Measurements from ENCODE around the gene KRT80.

KRT80 gene

GRCh38 chr12:52227606-52228166, 35.9 kb upstream of the KRT80 start:
- no peak overlapping the region for H3K4me3 ChIP-seq (ENCODE audit: insufficient read depth, low read depth, low read length)
- H3K9me3 ChIP-seq (ENCODE audit: control insufficient read depth, low read length): no peaks in the 10 kb centered on the region
- no peak overlapping the region for H3K27ac ChIP-seq (ENCODE audit: insufficient read depth, low read depth, low read length, poor library complexity, severe bottlenecking)
- peaks cover 10% of the 10 kb centered on the region for H3K4me1 ChIP-seq (ENCODE audit: control insufficient read depth, insufficient read depth, low read length)
- peaks cover 19% of the 10 kb centered on the region for H3K27me3 ChIP-seq (ENCODE audit: control insufficient read depth, insufficient read depth, low read length, poor library complexity, severe bottlenecking)
- 77 to 78% methylated on average over 4 of the region's 5 CpGs for WGBS, 2 experiments
- H3K36me3 ChIP-seq (ENCODE audit: control insufficient read depth, insufficient read depth, low read length): no peaks in the 10 kb centered on the region

GRCh38 chr12:52226446-52226845, 34.6 kb upstream of the KRT80 start:
- Histone ChIP-seq H3K27me3 (ENCODE audit: control insufficient read depth, insufficient read depth, low read length, poor library complexity, severe bottlenecking) (peaks cover 12% of the 10 kb centered on the region), H3K4me1 (ENCODE audit: control insufficient read depth, insufficient read depth, low read length) (peaks cover 4% of the 10 kb centered on the region), H3K27ac (ENCODE audit: insufficient read depth, low read depth, low read length, poor library complexity, severe bottlenecking) (no peak overlapping the region), H3K36me3 (ENCODE audit: control insufficient read depth, insufficient read depth, low read length) (no peaks in the 10 kb centered on the region), H3K9me3 (ENCODE audit: control insufficient read depth, low read length) (no peaks in the 10 kb centered on the region), H3K4me3 (ENCODE audit: insufficient read depth, low read depth, low read length) (no peak overlapping the region)
- WGBS, 2 experiments: 90 to 94% methylated on average over 4 of the region's 4 CpGs

GRCh38 chr12:52225752-52226151, 33.9 kb upstream of the KRT80 start:
- no peaks in the 10 kb centered on the region for H3K36me3 ChIP-seq (ENCODE audit: control insufficient read depth, insufficient read depth, low read length)
- no peak overlapping the region for H3K27ac ChIP-seq (ENCODE audit: insufficient read depth, low read depth, low read length, poor library complexity, severe bottlenecking)
- peaks cover 6% of the 10 kb centered on the region for H3K27me3 ChIP-seq (ENCODE audit: control insufficient read depth, insufficient read depth, low read length, poor library complexity, severe bottlenecking)
- 85 to 91% methylated on average over 4 of the region's 4 CpGs for WGBS, 2 experiments
- H3K4me3 ChIP-seq (ENCODE audit: insufficient read depth, low read depth, low read length): no peak overlapping the region
- H3K9me3 ChIP-seq (ENCODE audit: control insufficient read depth, low read length): no peaks in the 10 kb centered on the region
- H3K4me1 ChIP-seq (ENCODE audit: control insufficient read depth, insufficient read depth, low read length): no peaks in the 10 kb centered on the region

- no peak overlapping the region for H3K27ac ChIP-seq (ENCODE audit: insufficient read depth, low read depth, low read length, poor library complexity, severe bottlenecking)
- H3K4me1 ChIP-seq (ENCODE audit: control insufficient read depth, insufficient read depth, low read length): no peaks in the 10 kb centered on the region
- H3K36me3 ChIP-seq (ENCODE audit: control insufficient read depth, insufficient read depth, low read length): no peaks in the 10 kb centered on the region
- H3K27me3 ChIP-seq (ENCODE audit: control insufficient read depth, insufficient read depth, low read length, poor library complexity, severe bottlenecking): peaks cover 6% of the 10 kb centered on the region
- H3K4me3 ChIP-seq (ENCODE audit: insufficient read depth, low read depth, low read length): no peak overlapping the region
- 89 to 92% methylated on average over 3 of the region's 3 CpGs for WGBS, 2 experiments
- H3K9me3 ChIP-seq (ENCODE audit: control insufficient read depth, low read length): no peaks in the 10 kb centered on the region
These were observed 32.3 kb upstream of the KRT80 start for GRCh38 chr12:52224151-52224550.

- 91 to 95% methylated on average over 5 of the region's 5 CpGs for WGBS, 2 experiments
- Histone ChIP-seq H3K9me3 (ENCODE audit: control insufficient read depth, low read length) (no peaks in the 10 kb centered on the region), H3K4me1 (ENCODE audit: control insufficient read depth, insufficient read depth, low read length) (no peaks in the 10 kb centered on the region), H3K4me3 (ENCODE audit: insufficient read depth, low read depth, low read length) (no peak overlapping the region), H3K27me3 (ENCODE audit: control insufficient read depth, insufficient read depth, low read length, poor library complexity, severe bottlenecking) (peaks cover 6% of the 10 kb centered on the region), H3K27ac (ENCODE audit: insufficient read depth, low read depth, low read length, poor library complexity, severe bottlenecking) (no peak overlapping the region), H3K36me3 (ENCODE audit: control insufficient read depth, insufficient read depth, low read length) (no peaks in the 10 kb centered on the region)
These were observed 31.7 kb upstream of the KRT80 start for GRCh38 chr12:52223406-52224039.

GRCh38 chr12:52222692-52223091, 30.9 kb upstream of the KRT80 start:
- H3K27ac ChIP-seq (ENCODE audit: insufficient read depth, low read depth, low read length, poor library complexity, severe bottlenecking): no peak overlapping the region
- no peaks in the 10 kb centered on the region for H3K36me3 ChIP-seq (ENCODE audit: control insufficient read depth, insufficient read depth, low read length)
- no peaks in the 10 kb centered on the region for H3K4me1 ChIP-seq (ENCODE audit: control insufficient read depth, insufficient read depth, low read length)
- no peaks in the 10 kb centered on the region for H3K9me3 ChIP-seq (ENCODE audit: control insufficient read depth, low read length)
- peaks cover 6% of the 10 kb centered on the region for H3K27me3 ChIP-seq (ENCODE audit: control insufficient read depth, insufficient read depth, low read length, poor library complexity, severe bottlenecking)
- no peak overlapping the region for H3K4me3 ChIP-seq (ENCODE audit: insufficient read depth, low read depth, low read length)
- WGBS, 2 experiments: 94 to 98% methylated on average over 4 of the region's 4 CpGs

- no peaks in the 10 kb centered on the region for H3K36me3 ChIP-seq (ENCODE audit: control insufficient read depth, insufficient read depth, low read length)
- no peaks in the 10 kb centered on the region for H3K4me1 ChIP-seq (ENCODE audit: control insufficient read depth, insufficient read depth, low read length)
- H3K9me3 ChIP-seq (ENCODE audit: control insufficient read depth, low read length): no peaks in the 10 kb centered on the region
- H3K27me3 ChIP-seq (ENCODE audit: control insufficient read depth, insufficient read depth, low read length, poor library complexity, severe bottlenecking): peaks cover 6% of the 10 kb centered on the region
- 24 to 25% methylated on average over 8 of the region's 8 CpGs for WGBS, 2 experiments
- no peak overlapping the region for H3K4me3 ChIP-seq (ENCODE audit: insufficient read depth, low read depth, low read length)
- H3K27ac ChIP-seq (ENCODE audit: insufficient read depth, low read depth, low read length, poor library complexity, severe bottlenecking): no peak overlapping the region
These were observed 30.2 kb upstream of the KRT80 start for GRCh38 chr12:52221912-52222457.

- no peak overlapping the region for H3K4me3 ChIP-seq (ENCODE audit: insufficient read depth, low read depth, low read length)
- H3K27ac ChIP-seq (ENCODE audit: insufficient read depth, low read depth, low read length, poor library complexity, severe bottlenecking): no peak overlapping the region
- 94 to 100% methylated on average over 3 to 4 of the region's 4 CpGs for WGBS, 2 experiments
- peaks cover 6% of the 10 kb centered on the region for H3K27me3 ChIP-seq (ENCODE audit: control insufficient read depth, insufficient read depth, low read length, poor library complexity, severe bottlenecking)
- no peaks in the 10 kb centered on the region for H3K9me3 ChIP-seq (ENCODE audit: control insufficient read depth, low read length)
- no peaks in the 10 kb centered on the region for H3K36me3 ChIP-seq (ENCODE audit: control insufficient read depth, insufficient read depth, low read length)
- no peaks in the 10 kb centered on the region for H3K4me1 ChIP-seq (ENCODE audit: control insufficient read depth, insufficient read depth, low read length)
These were observed 29.4 kb upstream of the KRT80 start for GRCh38 chr12:52221070-52221781.

- Histone ChIP-seq H3K4me1 (ENCODE audit: control insufficient read depth, insufficient read depth, low read length) (no peaks in the 10 kb centered on the region), H3K27ac (ENCODE audit: insufficient read depth, low read depth, low read length, poor library complexity, severe bottlenecking) (no peak overlapping the region), H3K9me3 (ENCODE audit: control insufficient read depth, low read length) (no peaks in the 10 kb centered on the region), H3K27me3 (ENCODE audit: control insufficient read depth, insufficient read depth, low read length, poor library complexity, severe bottlenecking) (peaks cover 6% of the 10 kb centered on the region), H3K36me3 (ENCODE audit: control insufficient read depth, insufficient read depth, low read length) (no peaks in the 10 kb centered on the region), H3K4me3 (ENCODE audit: insufficient read depth, low read depth, low read length) (no peak overlapping the region)
- 91 to 93% methylated on average over 3 of the region's 3 CpGs for WGBS, 2 experiments
These were observed 28.7 kb upstream of the KRT80 start for GRCh38 chr12:52220477-52220876.

- H3K36me3 ChIP-seq (ENCODE audit: control insufficient read depth, insufficient read depth, low read length): no peaks in the 10 kb centered on the region
- H3K4me3 ChIP-seq (ENCODE audit: insufficient read depth, low read depth, low read length): no peak overlapping the region
- no peaks in the 10 kb centered on the region for H3K9me3 ChIP-seq (ENCODE audit: control insufficient read depth, low read length)
- 92% methylated on average over 4 of the region's 4 CpGs for WGBS, 2 experiments
- no peak overlapping the region for H3K27ac ChIP-seq (ENCODE audit: insufficient read depth, low read depth, low read length, poor library complexity, severe bottlenecking)
- no peaks in the 10 kb centered on the region for H3K4me1 ChIP-seq (ENCODE audit: control insufficient read depth, insufficient read depth, low read length)
- peaks cover 6% of the 10 kb centered on the region for H3K27me3 ChIP-seq (ENCODE audit: control insufficient read depth, insufficient read depth, low read length, poor library complexity, severe bottlenecking)
These were observed 26.2 kb upstream of the KRT80 start for GRCh38 chr12:52218001-52218400.
